MG63 (cell line): ENCODE data around the gene MRPL52. TPM values are rescaled to one million over a fixed set of nuclear protein-coding genes. Genes with fewer than 3 reads are reported as not detected.

Source experiments
- DNase-seq: peaks from one replicate; pipeline ENCODE4 v3.0.0-alpha.2; 2020
- H3K27me3 ChIP-seq: fragments of 250-450 bp; sonication (Bioruptor Pico); 2 replicates; pipeline ENCODE4 v1.5.1; 2020; ENCODE audit warnings: mild to moderate bottlenecking, moderate library complexity
- H3K36me3 ChIP-seq: fragments of 250-450 bp; sonication (Bioruptor Pico); 2 replicates; pipeline ENCODE4 v1.5.1; 2020; ENCODE audit warnings: mild to moderate bottlenecking, moderate library complexity
- H3K4me3 ChIP-seq: fragments of 250-450 bp; sonication (Bioruptor Pico); 2 replicates; pipeline ENCODE4 v1.5.1; 2020; ENCODE audit warnings: mild to moderate bottlenecking, moderate library complexity
- H3K9me3 ChIP-seq: fragments of 250-450 bp; sonication (Bioruptor Pico); 2 replicates; pipeline ENCODE4 v1.5.1; 2020; ENCODE audit warnings: mild to moderate bottlenecking, moderate library complexity
- total RNA-seq: library from RNA; depleted of rRNA; stranded (reverse); fragments of >200 nt; shearing (Covaris generic); gene quantifications from 2 replicates; pipeline ENCODE4 v1.2.3, GENCODE V29; 2014; ENCODE audit warnings: low replicate concordance; rRNA removed

The MRPL52 gene
- total RNA-seq, 1 experiment from 2014 or later, result 92.8 TPM

DNA sequence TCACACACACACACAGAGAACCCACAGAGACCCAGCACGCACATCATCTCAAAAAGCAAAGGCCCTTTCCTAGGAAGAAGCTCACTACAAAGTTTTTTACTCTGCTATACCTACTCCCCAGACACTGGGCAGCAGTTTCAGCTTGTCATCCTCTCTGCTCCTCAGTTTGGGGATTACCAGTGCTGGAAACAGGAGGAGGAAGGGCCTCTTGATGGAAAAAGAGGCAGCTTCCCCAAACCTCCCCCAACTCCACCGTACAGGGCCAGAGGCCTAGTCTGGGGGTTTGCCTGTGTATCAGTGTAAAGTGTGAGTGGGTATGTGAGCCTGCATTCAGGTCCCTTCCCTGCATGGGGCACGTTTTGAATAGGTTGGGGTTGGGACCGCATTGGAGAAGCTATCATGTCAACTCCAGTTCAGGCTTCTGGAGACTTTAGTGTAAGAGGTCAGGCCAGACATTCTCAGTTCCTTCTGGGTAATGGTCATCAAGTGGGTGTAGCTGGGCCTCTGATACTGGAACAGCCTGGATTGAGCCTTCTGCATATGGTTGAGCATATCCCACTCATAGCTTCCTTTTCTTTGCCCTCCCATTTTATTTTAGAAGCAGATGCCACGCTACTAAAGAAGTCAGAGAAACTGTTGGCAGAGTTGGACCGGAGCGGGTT lies 54.5 kb downstream of the MRPL52 start:
- Histone ChIP-seq H3K36me3 (no peaks in the 10 kb centered on the region), H3K9me3 (no peaks in the 10 kb centered on the region), H3K4me3 (no peak overlapping the region), H3K27me3 (no peaks in the 10 kb centered on the region)
- no peak for DNase-seq

Other genes starting within 250 kb of the MRPL52 start
- gene DAD1, start 240.7 kb upstream of the MRPL52 start, total RNA-seq, result 275 and 292 TPM in 2 replicates
- gene ABHD4, start 231.6 kb upstream of the MRPL52 start, total RNA-seq, result 0.89 and 15.5 TPM in 2 replicates
- not detected in 2 replicates for gene OR6J1, start 185.5 kb upstream of the MRPL52 start, total RNA-seq
- gene OXA1L, start 63.2 kb upstream of the MRPL52 start, total RNA-seq, result 47.3 and 67.5 TPM in 2 replicates
- gene SLC7A7, start 14.5 kb upstream of the MRPL52 start, total RNA-seq, result 4.0 TPM in 1 of 2 replicates, not detected in the other
- 85.2 and 124 TPM in 2 replicates for gene MMP14, start 6.7 kb downstream of the MRPL52 start, total RNA-seq
- 6.4 and 21.9 TPM in 2 replicates for gene LRP10, start 41.9 kb downstream of the MRPL52 start, total RNA-seq
- not detected in 2 replicates for gene REM2, start 53.3 kb downstream of the MRPL52 start, total RNA-seq
- gene RBM23, start 89.3 kb downstream of the MRPL52 start, total RNA-seq, result 25.4 and 27.8 TPM in 2 replicates
- 99.2 and 100 TPM in 2 replicates for gene PRMT5, start 99.5 kb downstream of the MRPL52 start, total RNA-seq
- gene HAUS4, start 127.2 kb downstream of the MRPL52 start, total RNA-seq, result 41.3 and 76.1 TPM in 2 replicates
- gene AJUBA, start 152.7 kb downstream of the MRPL52 start, total RNA-seq, result 60.8 and 69.6 TPM in 2 replicates
- 3.7 and 12.3 TPM in 2 replicates for gene C14orf93, start 180.3 kb downstream of the MRPL52 start, total RNA-seq
- 170 and 273 TPM in 2 replicates for gene PSMB5, start 205.0 kb downstream of the MRPL52 start, total RNA-seq
- gene PSMB11, start 212.3 kb downstream of the MRPL52 start, total RNA-seq, result not detected in 2 replicates
- 1.4 and 1.9 TPM in 2 replicates for gene CDH24, start 227.6 kb downstream of the MRPL52 start, total RNA-seq